Muscle of arm (tissue), 12 donors: ENCODE data around the gene COPS3. TPM values are rescaled to one million over a fixed set of nuclear protein-coding genes. Genes with fewer than 3 reads are reported as not detected.

Experiments used
- DNase-seq: peaks from one replicate; pipeline ENCODE4 v3.0.0-alpha.2; 2013
- polyA plus RNA-seq, 12 donors: library from polyadenylated mRNA; unstranded; fragments of 120-200 nt; gene quantifications; one replicate each; pipeline ENCODE4 v1.2.1, GENCODE V29; 2013; ENCODE audit not compliant: insufficient read length in 12 of 12

COPS3 gene
- polyA plus RNA-seq, 12 donors = 71.3 to 84.7 (median 79.5) TPM; not detected in 1

- no peak for DNase-seq
These were observed 84.3 kb downstream of the COPS3 start for GRCh38 chr17:17196776-17197175.

Other genes starting within 250 kb of the COPS3 start
- 100 to 1,000 TPM; 100 to 231 (median 191) TPM for gene MPRIP, start 238.8 kb downstream of the COPS3 start, polyA plus RNA-seq
- gene PLD6, start 74.9 kb downstream of the COPS3 start, polyA plus RNA-seq = 1 to 10 TPM in 11 of 12 donors, not detected in 1; 3.0 to 5.5 (median 4.2) TPM
- 10 to 100 TPM in 11 of 12 donors, not detected in 1; 16.8 to 32.2 (median 24.8) TPM for gene FLCN, start 44.1 kb downstream of the COPS3 start, polyA plus RNA-seq
- gene NT5M, start 22.1 kb upstream of the COPS3 start, polyA plus RNA-seq = 1 to 10 TPM in 10 of 12 donors, not detected in 2; 3.7 to 7.9 (median 5.7) TPM
- 10 to 100 TPM in 10 of 12 donors, 1 to 10 TPM in 1, not detected in 1; 6.4 to 18.0 (median 15.2) TPM for gene MED9, start 195.8 kb upstream of the COPS3 start, polyA plus RNA-seq
- 10 to 100 TPM in 1 of 12 donors, 1 to 10 TPM in 10, not detected in 1; 2.9 to 11.4 (median 3.9) TPM for gene RASD1, start 215.1 kb upstream of the COPS3 start, polyA plus RNA-seq